Karpas-422 (cell line): Measurements from ENCODE around the gene ITPR1. TPM values are rescaled to one million over a fixed set of nuclear protein-coding genes. Genes with fewer than 3 reads are reported as not detected.

Experiments
- DNase-seq: peaks from one replicate; pipeline ENCODE4 v3.0.0-alpha.2; 2015
- H2AFZ ChIP-seq: fragments of 200-600 bp; sonication (generic); 2 replicates; pipeline ENCODE4 v1.6.1; 2014; ENCODE audit warnings: antibody characterized with exemption, low read length, mixed read lengths
- H3K27ac ChIP-seq: fragments of 200-600 bp; sonication (generic); 2 replicates; pipeline ENCODE4 v1.5.1; 2014; ENCODE audit warnings: mild to moderate bottlenecking, low read length, moderate library complexity
- H3K27me3 ChIP-seq: fragments of 200-600 bp; sonication (generic); 2 replicates; pipeline ENCODE4 v1.6.1; 2014; ENCODE audit warnings: low read length, mixed read lengths
- H3K36me3 ChIP-seq: fragments of 200-600 bp; sonication (generic); 2 replicates; pipeline ENCODE4 v1.6.1; 2014; ENCODE audit warnings: low read length, mixed read lengths; ENCODE audit not compliant: insufficient read depth
- H3K4me1 ChIP-seq: fragments of 200-600 bp; sonication (generic); 2 replicates; pipeline ENCODE4 v1.6.1; 2014; ENCODE audit warnings: mild to moderate bottlenecking, low read length, mixed read lengths
- H3K4me2 ChIP-seq: fragments of 200-600 bp; sonication (generic); 2 replicates; pipeline ENCODE4 v1.6.1; 2014; ENCODE audit warnings: low read length, low read depth, mild to moderate bottlenecking; ENCODE audit not compliant: poor library complexity, severe bottlenecking
- H3K4me3 ChIP-seq: fragments of 200-600 bp; sonication (generic); 2 replicates; pipeline ENCODE4 v1.5.1; 2014; ENCODE audit warnings: mild to moderate bottlenecking, antibody characterized with exemption, low read length, mixed read lengths
- H3K79me2 ChIP-seq: fragments of 200-600 bp; sonication (generic); 2 replicates; pipeline ENCODE4 v1.6.1; 2014; ENCODE audit warnings: mild to moderate bottlenecking, low read length, mixed read lengths
- H3K9ac ChIP-seq: fragments of 200-600 bp; sonication (generic); 2 replicates; pipeline ENCODE4 v1.6.0; 2014; ENCODE audit warnings: low read length
- H3K9me2 ChIP-seq: fragments of 200-600 bp; sonication (generic), shearing (Covaris generic); replicated peaks from 2 replicates; pipeline ENCODE4 v1.6.0; 2014; ENCODE audit warnings: mild to moderate bottlenecking, low read length, moderate library complexity; ENCODE audit not compliant: insufficient read depth
- H3K9me3 ChIP-seq: fragments of 300-700, 200-600 bp; sonication (generic); 2 replicates; pipeline ENCODE4 v1.6.1; 2014; ENCODE audit warnings: low read length, mixed read lengths
- H4K20me1 ChIP-seq: fragments of 200-600 bp; sonication (generic); 2 replicates; pipeline ENCODE4 v1.6.1; 2014; ENCODE audit warnings: mild to moderate bottlenecking, antibody characterized with exemption, low read length, low read depth; ENCODE audit not compliant: insufficient read depth
- total RNA-seq: library from RNA; depleted of rRNA; stranded (reverse); fragments of >200 nt; shearing (Covaris generic); gene quantifications from 2 replicates; pipeline ENCODE4 v1.2.3, GENCODE V29; 2014; ENCODE audit warnings: low replicate concordance

The ITPR1 gene
- total RNA-seq, 1 experiment from 2014 or later: 18.2 TPM

DNA sequence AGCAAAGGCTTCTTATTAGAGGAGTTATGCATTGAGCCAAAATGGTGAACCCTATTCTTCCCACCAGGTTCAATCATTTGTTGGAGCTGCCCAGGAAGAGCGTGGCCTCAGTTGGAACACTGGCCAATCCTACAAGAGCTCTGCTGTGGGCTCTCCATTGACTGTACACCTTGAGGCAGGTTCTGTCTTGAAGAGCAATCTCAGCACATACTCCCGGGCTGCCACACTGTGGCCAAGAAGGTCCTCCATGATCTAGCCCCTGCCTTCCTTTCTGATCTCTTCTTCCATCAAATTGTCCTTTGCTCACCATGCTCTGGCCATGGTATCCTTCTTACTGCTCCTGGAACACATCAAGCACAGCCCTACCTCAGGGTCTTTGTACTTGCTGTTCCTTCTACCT lies 20.4 kb upstream of the ITPR1 start:
- H3K4me3 ChIP-seq: no peak overlapping the region
- H3K9me3 ChIP-seq: no peaks in the 10 kb centered on the region
- H4K20me1 ChIP-seq: no peaks in the 10 kb centered on the region
- H2AFZ ChIP-seq: no peak overlapping the region
- no peaks in the 10 kb centered on the region for H3K79me2 ChIP-seq
- DNase-seq: no peak
- H3K9me2 ChIP-seq: no peaks in the 10 kb centered on the region
- H3K36me3 ChIP-seq: no peaks in the 10 kb centered on the region
- no peaks in the 10 kb centered on the region for H3K27me3 ChIP-seq
- H3K4me2 ChIP-seq: no peak overlapping the region
- no peak overlapping the region for H3K27ac ChIP-seq
- H3K9ac ChIP-seq: no peak overlapping the region
- peaks cover 6% of the 10 kb centered on the region for H3K4me1 ChIP-seq

GRCh38 chr3:4474683-4475490 lies 18.3 kb upstream of the ITPR1 start:
- Histone ChIP-seq H4K20me1 (no peaks in the 10 kb centered on the region), H3K4me1 (peaks cover 6% of the 10 kb centered on the region), H3K79me2 (no peaks in the 10 kb centered on the region), H3K9ac (no peak overlapping the region), H3K27ac (no peak overlapping the region), H3K4me3 (no peak overlapping the region), H3K9me2 (no peaks in the 10 kb centered on the region), H3K9me3 (no peaks in the 10 kb centered on the region), H2AFZ (no peak overlapping the region), H3K27me3 (no peaks in the 10 kb centered on the region), H3K36me3 (no peaks in the 10 kb centered on the region), H3K4me2 (no peak overlapping the region)
- peak; percentile 47 for DNase-seq

DNA sequence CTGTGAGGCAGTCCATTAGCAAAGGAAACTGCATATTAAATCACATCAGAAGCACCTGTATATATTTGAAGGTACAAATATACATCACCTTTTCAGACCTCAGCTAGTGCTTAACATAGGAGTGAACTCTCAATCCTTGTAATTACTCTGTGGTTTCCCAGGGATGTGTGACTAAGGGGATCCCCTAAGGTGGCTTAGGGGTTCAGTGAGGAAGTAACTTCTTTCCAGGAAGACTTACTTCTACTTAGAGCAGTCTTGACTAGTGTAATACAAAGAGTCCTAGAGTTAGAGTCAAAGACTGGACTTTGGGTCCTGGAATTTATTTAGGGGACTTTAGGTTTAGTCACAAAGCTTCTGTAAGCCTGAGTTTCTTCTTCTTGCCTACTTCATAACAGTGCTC lies 17.3 kb upstream of the ITPR1 start:
- no peak overlapping the region for H3K4me3 ChIP-seq

DNA sequence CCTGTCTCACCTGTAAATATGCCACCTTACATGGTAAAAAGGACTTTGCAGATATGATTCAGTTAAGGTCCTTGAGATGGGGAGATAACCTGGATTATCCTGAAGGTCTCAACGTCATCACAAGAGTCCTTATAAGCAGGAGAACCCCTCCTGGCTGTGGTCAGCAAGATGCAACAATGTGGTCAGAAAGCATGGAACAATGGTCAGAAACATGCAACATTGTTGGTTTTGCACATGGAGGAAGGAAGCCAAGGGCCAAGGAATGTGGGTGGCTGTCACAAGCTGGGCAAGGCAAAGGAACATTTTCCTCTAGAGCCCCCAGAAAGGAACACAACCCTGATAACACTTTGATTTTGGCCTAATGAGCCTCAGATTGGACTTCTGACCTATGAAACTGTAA lies 16.7 kb upstream of the ITPR1 start:
- Histone ChIP-seq H3K36me3 (no peaks in the 10 kb centered on the region), H3K9me2 (no peaks in the 10 kb centered on the region), H3K9me3 (no peaks in the 10 kb centered on the region), H3K4me2 (no peak overlapping the region), H4K20me1 (no peaks in the 10 kb centered on the region), H3K27me3 (no peaks in the 10 kb centered on the region), H2AFZ (no peak overlapping the region), H3K9ac (no peak overlapping the region), H3K4me3 (no peak overlapping the region), H3K79me2 (no peaks in the 10 kb centered on the region), H3K27ac (no peak overlapping the region), H3K4me1 (peaks cover 6% of the 10 kb centered on the region)
- no peak for DNase-seq

More for the DNA sequence above, 17.3 kb upstream of the ITPR1 start:
- Histone ChIP-seq H3K27me3 (no peaks in the 10 kb centered on the region), H3K4me2 (no peak overlapping the region), H3K4me1 (peaks cover 6% of the 10 kb centered on the region), H4K20me1 (no peaks in the 10 kb centered on the region), H3K79me2 (no peaks in the 10 kb centered on the region), H3K9me2 (no peaks in the 10 kb centered on the region), H2AFZ (no peak overlapping the region), H3K27ac (no peak overlapping the region), H3K36me3 (no peaks in the 10 kb centered on the region), H3K9ac (no peak overlapping the region), H3K9me3 (no peaks in the 10 kb centered on the region)
- no peak for DNase-seq

DNA sequence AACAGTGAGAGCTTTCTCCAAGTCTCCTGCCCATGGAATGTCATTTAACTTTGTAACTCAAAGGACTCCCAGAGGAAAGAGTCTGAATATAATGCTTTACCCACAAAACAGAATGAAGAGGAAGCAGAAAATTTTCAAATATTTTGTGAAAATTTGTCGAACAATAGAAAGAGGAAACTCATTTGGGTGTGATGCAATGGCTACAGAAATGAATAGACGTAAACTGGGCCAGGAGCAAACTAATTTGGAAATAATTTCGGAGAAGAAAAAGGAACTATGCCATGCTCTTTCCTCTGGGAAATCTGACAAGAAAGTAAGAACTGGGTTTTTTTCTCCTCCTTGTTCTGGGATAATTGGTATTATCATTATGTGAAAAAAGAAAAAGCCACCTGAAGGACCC lies 14.9 kb upstream of the ITPR1 start:
- H3K9ac ChIP-seq: no peak overlapping the region
- peaks cover 6% of the 10 kb centered on the region for H3K4me1 ChIP-seq
- no peaks in the 10 kb centered on the region for H3K9me2 ChIP-seq
- no peaks in the 10 kb centered on the region for H4K20me1 ChIP-seq
- no peak for DNase-seq
- H2AFZ ChIP-seq: no peak overlapping the region
- no peaks in the 10 kb centered on the region for H3K36me3 ChIP-seq
- H3K9me3 ChIP-seq: no peaks in the 10 kb centered on the region
- H3K27ac ChIP-seq: no peak overlapping the region
- H3K27me3 ChIP-seq: no peaks in the 10 kb centered on the region
- H3K79me2 ChIP-seq: no peaks in the 10 kb centered on the region
- no peak overlapping the region for H3K4me2 ChIP-seq
- no peak overlapping the region for H3K4me3 ChIP-seq

GRCh38 chr3:4491855-4492207 lies 1.3 kb upstream of the ITPR1 start:
- Histone ChIP-seq H2AFZ (no peak overlapping the region), H3K9ac (no peak overlapping the region), H3K4me3 (peak overlapping the region; percentile 84)

DNA sequence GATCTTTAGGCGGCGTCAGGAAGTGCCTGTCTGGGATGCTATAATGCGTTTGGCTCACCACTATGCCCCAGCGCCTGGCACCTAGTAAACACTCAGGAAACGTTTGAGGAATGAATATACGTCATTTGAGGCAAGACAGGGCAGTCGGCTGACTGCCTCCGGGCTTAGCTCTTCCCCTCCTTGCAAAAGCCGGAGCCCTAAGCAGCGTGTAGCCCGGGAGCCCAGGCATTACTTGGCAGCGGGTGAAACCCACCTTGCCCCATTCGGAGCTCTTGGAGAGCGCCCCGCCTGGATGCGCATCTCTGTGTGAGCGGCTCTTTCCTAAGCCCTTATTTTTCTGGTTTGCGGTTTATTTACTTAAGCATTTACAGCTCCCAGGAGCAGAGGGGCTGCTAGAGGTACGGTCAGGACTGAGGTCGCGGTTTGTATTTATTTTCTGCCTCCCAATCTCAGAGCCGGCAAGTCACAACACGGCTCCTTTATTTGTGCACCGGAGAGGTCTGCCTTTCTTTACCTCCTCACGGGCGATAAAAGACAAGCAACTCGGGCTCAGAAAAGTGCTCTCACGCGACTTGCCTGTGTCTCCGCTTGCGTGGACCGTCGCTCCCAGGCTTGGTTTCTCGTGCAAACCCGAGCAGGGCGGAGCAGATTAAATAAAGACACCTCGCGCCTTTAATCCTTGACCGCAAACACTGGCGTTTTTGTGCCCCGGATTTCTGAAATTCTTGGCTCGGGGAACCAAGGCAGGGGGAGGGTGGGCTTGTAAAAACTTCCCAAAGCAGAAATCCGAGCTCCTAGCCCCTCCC lies 737 bp upstream of the ITPR1 start:
- Histone ChIP-seq H3K4me2 (peak overlapping the region; percentile 94), H3K27ac (no peak overlapping the region), H3K79me2 (no peaks in the 10 kb centered on the region), H3K4me1 (peaks cover 33% of the 10 kb centered on the region), H3K9me3 (no peaks in the 10 kb centered on the region), H3K36me3 (no peaks in the 10 kb centered on the region), H4K20me1 (no peaks in the 10 kb centered on the region), H2AFZ (peak overlapping the region; percentile 97), H3K9ac (peak overlapping the region; percentile 76), H3K27me3 (no peaks in the 10 kb centered on the region), H3K9me2 (no peaks in the 10 kb centered on the region), H3K4me3 (peak overlapping the region; percentile 84)
- DNase-seq: peak; percentile 66

More at GRCh38 chr3:4491855-4492207, 1.3 kb upstream of the ITPR1 start:
- H3K4me1 ChIP-seq: peaks cover 33% of the 10 kb centered on the region
- no peaks in the 10 kb centered on the region for H3K36me3 ChIP-seq
- no peaks in the 10 kb centered on the region for H3K9me2 ChIP-seq
- H3K79me2 ChIP-seq: no peaks in the 10 kb centered on the region
- no peaks in the 10 kb centered on the region for H3K27me3 ChIP-seq
- peak overlapping the region; percentile 94 for H3K4me2 ChIP-seq
- no peak for DNase-seq
- H3K9me3 ChIP-seq: no peaks in the 10 kb centered on the region
- H3K27ac ChIP-seq: no peak overlapping the region
- H4K20me1 ChIP-seq: no peaks in the 10 kb centered on the region
